CD8-positive, alpha-beta memory T cell (primary cell): ENCODE measurements around the gene CNTROB. TPM values are rescaled to one million over a fixed set of nuclear protein-coding genes. Genes with fewer than 3 reads are reported as not detected.
A peak's percentile ranks its signal among the peaks of the same experiment; 100 is the strongest.

ENCODE experiments used
- CTCF ChIA-PET: fragments of 350-600 bp; sonication (Branson Sonifier 250); formaldehyde crosslinking; loops from one replicate; lab custom pipeline; 2021; ENCODE audit warnings: antibody characterized with exemption; lab: Charles Lee
- POLR2A ChIA-PET: fragments of 350-600 bp; sonication (Branson Sonifier 250); formaldehyde crosslinking; loops from one replicate; lab custom pipeline; 2021; ENCODE audit warnings: antibody characterized with exemption; lab: Charles Lee
- DNase-seq, 5 donors: peaks; one replicate each; pipeline versions ENCODE4 v3.0.0 to v3.0.0-alpha.2; 2020 to 2022; ENCODE audit warnings: mixed read lengths in 1 of 5
- H3K27ac ChIP-seq: one replicate; pipeline ENCODE4 v1.7.0; 2013; ENCODE audit warnings: low read depth, mild to moderate bottlenecking, low read length, moderate library complexity
- H3K27me3 ChIP-seq: 2 replicates; pipeline ENCODE4 v1.7.0; 2013; ENCODE audit warnings: low read length, mild to moderate bottlenecking; ENCODE audit not compliant: insufficient read depth, poor library complexity, severe bottlenecking
- H3K36me3 ChIP-seq: 2 replicates; pipeline ENCODE4 v1.7.0; 2013; ENCODE audit warnings: mild to moderate bottlenecking, low read length, moderate library complexity; ENCODE audit not compliant: insufficient read depth
- H3K4me1 ChIP-seq: 2 replicates; pipeline ENCODE4 v1.7.0; 2013; ENCODE audit warnings: mild to moderate bottlenecking, low read length, moderate library complexity; ENCODE audit not compliant: insufficient read depth
- H3K4me3 ChIP-seq: 2 replicates; pipeline ENCODE4 v1.7.0; 2013; ENCODE audit warnings: mild to moderate bottlenecking, low read length
- H3K9me3 ChIP-seq: 2 replicates; pipeline ENCODE4 v1.7.0; 2013; ENCODE audit warnings: mild to moderate bottlenecking, low read length
- H3K27ac Mint-ChIP-seq, 8 donors: one replicate each; pipeline ENCODE4 v1.8.0; 2020 to 2021; ENCODE audit warnings: mixed read lengths in 8 of 8, mild to moderate bottlenecking in 6 of 8, inconsistent platforms in 3 of 8, moderate library complexity in 3 of 8
- H3K27me3 Mint-ChIP-seq, 2 donors: one replicate each; pipeline ENCODE4 v1.8.0; 2020 to 2021; ENCODE audit warnings: mixed read lengths in 2 of 2, mild to moderate bottlenecking in 1 of 2, moderate library complexity in 1 of 2
- H3K36me3 Mint-ChIP-seq, 3 donors: one replicate each; pipeline ENCODE4 v1.8.0; 2020 to 2021; ENCODE audit warnings: mixed read lengths in 3 of 3, inconsistent platforms in 1 of 3, mild to moderate bottlenecking in 1 of 3
- H3K4me1 Mint-ChIP-seq, 3 donors: one replicate each; pipeline ENCODE4 v1.8.0; 2020 to 2021; ENCODE audit warnings: mixed read lengths in 3 of 3, inconsistent platforms in 1 of 3, mild to moderate bottlenecking in 1 of 3
- H3K4me3 Mint-ChIP-seq, 7 donors: one replicate each; pipeline ENCODE4 v1.8.0; 2020 to 2021; ENCODE audit warnings: mixed read lengths in 7 of 7, mild to moderate bottlenecking in 6 of 7, moderate library complexity in 4 of 7, inconsistent platforms in 2 of 7
- H3K9me3 Mint-ChIP-seq, 5 donors: one replicate each; pipeline ENCODE4 v1.8.0; 2020 to 2022; ENCODE audit warnings: mixed read lengths in 5 of 5, mild to moderate bottlenecking in 3 of 5, moderate library complexity in 2 of 5, inconsistent platforms in 1 of 5
- polyA plus RNA-seq: library from polyadenylated mRNA; unstranded; fragments of 300-500 nt; fragmentation: Illumina TruSeq; gene quantifications from one replicate; pipeline ENCODE4 v1.2.3, GENCODE V29; 2021
- total RNA-seq, 2 experiments: library from RNA; stranded (reverse); gene quantifications; one replicate each; pipeline ENCODE4 v1.2.3, GENCODE V29; 2021

CNTROB gene
- total and polyA plus RNA-seq, 3 experiments from 2014 or later, result 12.0 to 46.8 (median 44.3) TPM

- H3K27me3 Mint-ChIP-seq, result peaks cover 0 to 1% of the 10 kb centered on the region in 2 donors
- ChIA-PET POLR2A (no interaction called here), CTCF (interaction anchor here (10.3 kb wide), 1 partner anchor 79 kb away, joined by 180 read pairs; no protein-coding TSS in a partner anchor)
- H3K36me3 ChIP-seq, result peaks cover 53% of the 10 kb centered on the region
- H3K9me3 Mint-ChIP-seq, result no peaks in the 10 kb centered on the region
- peak overlapping the region in 3 of 8 donors; percentile 20 to 87 (median 32) for H3K27ac Mint-ChIP-seq
- no peak overlapping the region for H3K4me3 ChIP-seq
- no peak overlapping the region for H3K27ac ChIP-seq
- H3K27me3 ChIP-seq, result no peaks in the 10 kb centered on the region
- H3K4me1 ChIP-seq, result peaks cover 19% of the 10 kb centered on the region
- no peak overlapping the region for H3K4me3 Mint-ChIP-seq
- peaks cover 16 to 19% (median 19%) of the 10 kb centered on the region in 3 donors for H3K4me1 Mint-ChIP-seq
- no peaks in the 10 kb centered on the region for H3K9me3 ChIP-seq
- H3K36me3 Mint-ChIP-seq, result peaks cover 5 to 68% (median 9%) of the 10 kb centered on the region in 3 donors
- no peak for DNase-seq
Observed at GRCh38 chr17:7910711-7911110, 21.3 kb upstream of the CNTROB start.

GRCh38 chr17:7911116-7911515, 20.9 kb upstream of the CNTROB start:
- H3K27ac Mint-ChIP-seq, result peak overlapping the region in 2 of 8 donors; percentile 20 to 32
- Histone ChIP-seq H3K4me3 (no peak overlapping the region), H3K9me3 (no peaks in the 10 kb centered on the region), H3K27ac (no peak overlapping the region), H3K36me3 (peaks cover 49% of the 10 kb centered on the region), H3K4me1 (peaks cover 20% of the 10 kb centered on the region), H3K27me3 (no peaks in the 10 kb centered on the region)
- peaks cover 5 to 64% (median 9%) of the 10 kb centered on the region in 3 donors for H3K36me3 Mint-ChIP-seq
- H3K4me1 Mint-ChIP-seq, result peaks cover 16 to 20% (median 19%) of the 10 kb centered on the region in 3 donors
- no peak for DNase-seq
- H3K27me3 Mint-ChIP-seq, result peaks cover 0 to 1% of the 10 kb centered on the region in 2 donors
- H3K4me3 Mint-ChIP-seq, result no peak overlapping the region
- H3K9me3 Mint-ChIP-seq, result no peaks in the 10 kb centered on the region
- POLR2A ChIA-PET, result no interaction called here
- CTCF ChIA-PET, result interaction anchor here (2.4 to 10.3 kb wide), 3 partner anchors 11 to 147 kb away, joined by 9 to 180 read pairs (median 11); no protein-coding TSS in a partner anchor

GRCh38 chr17:7912927-7913524, 19.0 kb upstream of the CNTROB start:
- H3K36me3 ChIP-seq, result peaks cover 31% of the 10 kb centered on the region
- no peaks in the 10 kb centered on the region for H3K27me3 ChIP-seq
- no peaks in the 10 kb centered on the region for H3K9me3 ChIP-seq
- Mint-ChIP-seq H3K4me3 (peak overlapping the region in 2 of 7 donors; percentile 29 to 57), H3K4me1 (peaks cover 24 to 29% (median 29%) of the 10 kb centered on the region in 3 donors), H3K27me3 (peaks cover 0 to 1% of the 10 kb centered on the region in 2 donors), H3K36me3 (peaks cover 5 to 48% (median 8%) of the 10 kb centered on the region in 3 donors), H3K27ac (peak overlapping the region in 7 of 8 donors; percentile 13 to 88 (median 78)), H3K9me3 (no peaks in the 10 kb centered on the region)
- peak in 4 of 5 donors; percentile 21 to 64 (median 60) for DNase-seq
- no peak overlapping the region for H3K27ac ChIP-seq
- peaks cover 30% of the 10 kb centered on the region for H3K4me1 ChIP-seq
- H3K4me3 ChIP-seq, result no peak overlapping the region
- POLR2A ChIA-PET, result interaction anchor here (0.6 to 1.2 kb wide), 4 partner anchors 9 to 77 kb away, joined by 3 to 5 read pairs (median 3); no protein-coding TSS in a partner anchor
- CTCF ChIA-PET, result interaction anchor here (0.7 to 10.3 kb wide), 20 partner anchors 9 to 145 kb away, joined by 3 to 180 read pairs (median 4); no protein-coding TSS in a partner anchor

- Histone ChIP-seq H3K27ac (peak overlapping the region; percentile 43), H3K4me3 (peak overlapping the region; percentile 75), H3K27me3 (no peaks in the 10 kb centered on the region), H3K9me3 (no peaks in the 10 kb centered on the region), H3K36me3 (peaks cover 12% of the 10 kb centered on the region), H3K4me1 (peaks cover 30% of the 10 kb centered on the region)
- H3K9me3 Mint-ChIP-seq, result no peaks in the 10 kb centered on the region
- peak overlapping the region; percentile 78 to 95 (median 89) for H3K4me3 Mint-ChIP-seq
- POLR2A ChIA-PET, result interaction anchor here (0.8 to 1.6 kb wide), 7 partner anchors 18 to 80 kb away, joined by 3 to 15 read pairs (median 4); partner anchors contain the start of genes CNTROB, NAA38 and TRAPPC1
- peaks cover 27 to 29% (median 29%) of the 10 kb centered on the region in 3 donors for H3K4me1 Mint-ChIP-seq
- peak overlapping the region; percentile 46 to 95 (median 92) for H3K27ac Mint-ChIP-seq
- CTCF ChIA-PET, result interaction anchor here (0.9 to 10.3 kb wide), 8 partner anchors 16 to 172 kb away, joined by 4 to 180 read pairs (median 6); partner anchors contain the start of genes CNTROB, KCNAB3 and TRAPPC1
- H3K27me3 Mint-ChIP-seq, result peaks cover 0 to 1% of the 10 kb centered on the region in 2 donors
- DNase-seq, result no peak
- H3K36me3 Mint-ChIP-seq, result peaks cover 0 to 29% (median 2%) of the 10 kb centered on the region in 3 donors
Observed at GRCh38 chr17:7915179-7915610, 16.8 kb upstream of the CNTROB start.

- peaks cover 0 to 23% (median 0%) of the 10 kb centered on the region in 3 donors for H3K36me3 Mint-ChIP-seq
- peaks cover 30% of the 10 kb centered on the region for H3K4me1 ChIP-seq
- H3K27me3 ChIP-seq, result no peaks in the 10 kb centered on the region
- DNase-seq, result peak; percentile 72 to 89 (median 84)
- H3K4me3 ChIP-seq, result peak within 1 kb of the TSS; percentile 75
- ChIA-PET CTCF (interaction anchor here (0.8 to 10.3 kb wide), 12 partner anchors 15 to 203 kb away, joined by 3 to 180 read pairs (median 4); partner anchors contain the start of genes CNTROB, KCNAB3 and TRAPPC1), POLR2A (interaction anchor here (0.6 to 1.6 kb wide), 10 partner anchors 9 to 1132 kb away, joined by 3 to 15 read pairs (median 4); partner anchors contain the start of genes CNTROB, NAA38 and TRAPPC1)
- H3K9me3 Mint-ChIP-seq, result no peaks in the 10 kb centered on the region
- peaks cover 27 to 29% (median 29%) of the 10 kb centered on the region in 3 donors for H3K4me1 Mint-ChIP-seq
- peak within 1 kb of the TSS; percentile 43 for H3K27ac ChIP-seq
- no peaks in the 10 kb centered on the region for H3K9me3 ChIP-seq
- peaks cover 8% of the 10 kb centered on the region for H3K36me3 ChIP-seq
- H3K27me3 Mint-ChIP-seq, result no peaks in the 10 kb centered on the region
- peak within 1 kb of the TSS; percentile 78 to 95 (median 89) for H3K4me3 Mint-ChIP-seq
- peak within 1 kb of the TSS; percentile 83 to 98 (median 92) for H3K27ac Mint-ChIP-seq
Observed at GRCh38 chr17:7915611-7916384, 16.2 kb upstream of the CNTROB start, which contains the start of gene RNF227. TSS of gene RNF227 (minus strand) at chr17:7916289. CDS start at chr17:7916195, 94 bp downstream.

- peaks cover 30% of the 10 kb centered on the region for H3K4me1 ChIP-seq
- DNase-seq, result no peak
- Mint-ChIP-seq H3K36me3 (peaks cover 0 to 17% (median 0%) of the 10 kb centered on the region in 3 donors), H3K4me1 (peaks cover 27 to 29% (median 29%) of the 10 kb centered on the region in 3 donors), H3K27ac (peak overlapping the region; percentile 37 to 98 (median 86)), H3K27me3 (no peaks in the 10 kb centered on the region), H3K4me3 (peak overlapping the region; percentile 76 to 95 (median 84)), H3K9me3 (no peaks in the 10 kb centered on the region)
- H3K27ac ChIP-seq, result peak overlapping the region; percentile 38
- no peaks in the 10 kb centered on the region for H3K27me3 ChIP-seq
- ChIA-PET CTCF (interaction anchor here (0.8 to 10.3 kb wide), 13 partner anchors 15 to 203 kb away, joined by 3 to 180 read pairs (median 4); partner anchors contain the start of genes CNTROB, KCNAB3 and TRAPPC1), POLR2A (interaction anchor here (0.6 to 1.6 kb wide), 9 partner anchors 8 to 1131 kb away, joined by 3 to 15 read pairs (median 4); partner anchors contain the start of genes CNTROB, NAA38 and TRAPPC1)
- peaks cover 8% of the 10 kb centered on the region for H3K36me3 ChIP-seq
- no peaks in the 10 kb centered on the region for H3K9me3 ChIP-seq
- H3K4me3 ChIP-seq, result peak overlapping the region; percentile 75
Observed at GRCh38 chr17:7916385-7916682, 15.7 kb upstream of the CNTROB start.

GRCh38 chr17:7916808-7917207, 15.2 kb upstream of the CNTROB start:
- peak overlapping the region; percentile 75 for H3K4me3 ChIP-seq
- H3K36me3 Mint-ChIP-seq, result peaks cover 0 to 13% (median 0%) of the 10 kb centered on the region in 3 donors
- H3K36me3 ChIP-seq, result peaks cover 5% of the 10 kb centered on the region
- ChIA-PET CTCF (interaction anchor here (0.9 to 10.3 kb wide), 10 partner anchors 14 to 202 kb away, joined by 3 to 180 read pairs (median 4); partner anchors contain the start of genes CNTROB, KCNAB3 and TRAPPC1), POLR2A (interaction anchor here (1.6 kb wide), 1 partner anchor 16 kb away, joined by 15 read pairs; the partner anchor contains the start of genes CNTROB and TRAPPC1)
- H3K27me3 ChIP-seq, result no peaks in the 10 kb centered on the region
- no peaks in the 10 kb centered on the region for H3K9me3 ChIP-seq
- peak overlapping the region; percentile 76 to 95 (median 84) for H3K4me3 Mint-ChIP-seq
- peaks cover 30 to 34% (median 30%) of the 10 kb centered on the region in 3 donors for H3K4me1 Mint-ChIP-seq
- H3K27ac Mint-ChIP-seq, result peak overlapping the region; percentile 59 to 98 (median 86)
- H3K27me3 Mint-ChIP-seq, result no peaks in the 10 kb centered on the region
- peak in 1 of 5 donors; percentile 5 for DNase-seq
- H3K27ac ChIP-seq, result no peak overlapping the region
- no peaks in the 10 kb centered on the region for H3K9me3 Mint-ChIP-seq
- H3K4me1 ChIP-seq, result peaks cover 30% of the 10 kb centered on the region
